Fibroblast of lung (primary cell): Measurements from ENCODE around the gene FBXO31. TPM values are rescaled to one million over a fixed set of nuclear protein-coding genes. Genes with fewer than 3 reads are reported as not detected.

ENCODE experiments used
- DNase-seq, 2 donors: peaks; one replicate each; pipeline versions ENCODE4 v3.0.0 to v3.0.0-alpha.2; 2010; ENCODE audit warnings: low read depth in 2 of 2
- H2AFZ ChIP-seq: 2 replicates; pipeline ENCODE4 v1.5.1; 2012; ENCODE audit warnings: low read length, control low read depth, inconsistent platforms
- H3K27ac ChIP-seq: 2 replicates; pipeline ENCODE4 v1.5.1; 2011; ENCODE audit warnings: low read length, control low read depth; ENCODE audit not compliant: insufficient read depth
- H3K27me3 ChIP-seq: 2 replicates; pipeline ENCODE4 v1.5.1; 2011; ENCODE audit warnings: mild to moderate bottlenecking, low read length; ENCODE audit not compliant: control insufficient read depth, insufficient read depth
- H3K36me3 ChIP-seq: 2 replicates; pipeline ENCODE4 v1.5.1; 2011; ENCODE audit warnings: low read length; ENCODE audit not compliant: control insufficient read depth, insufficient read depth
- H3K4me1 ChIP-seq: 2 replicates; pipeline ENCODE4 v1.5.1; 2011; ENCODE audit warnings: low read length; ENCODE audit not compliant: control insufficient read depth, insufficient read depth; ENCODE audit errors: extremely low read depth
- H3K4me2 ChIP-seq: 2 replicates; pipeline ENCODE4 v1.5.1; 2011; ENCODE audit warnings: low read length, control low read depth; ENCODE audit not compliant: insufficient read depth; ENCODE audit errors: extremely low read depth
- H3K4me3 ChIP-seq, 4 experiments: fragments of 200-600 bp in 1 of 4; sonication (generic) in 1 of 4; replicated peaks in 1 of 4; 2 replicates each; pipeline ENCODE4 v1.5.1; 2011 to 2016; ENCODE audit warnings: low read length in 4 of 4, low read depth in 3 of 4, mild to moderate bottlenecking in 3 of 4, control low read depth in 2 of 4, inconsistent platforms in 1 of 4, mixed read lengths in 1 of 4; ENCODE audit not compliant: insufficient read depth in 1 of 4; ENCODE audit errors: control extremely low read depth in 1 of 4
- H3K79me2 ChIP-seq: 2 replicates; pipeline ENCODE4 v1.5.1; 2012; ENCODE audit warnings: mild to moderate bottlenecking, low read length, inconsistent platforms; ENCODE audit not compliant: control insufficient read depth, insufficient read depth
- H3K9ac ChIP-seq: 2 replicates; pipeline ENCODE4 v1.5.1; 2011; ENCODE audit warnings: mild to moderate bottlenecking, low read length, control low read depth; ENCODE audit not compliant: insufficient read depth
- H3K9me3 ChIP-seq: 2 replicates; pipeline ENCODE4 v1.5.1; 2012; ENCODE audit warnings: low read depth, low read length; ENCODE audit not compliant: control insufficient read depth, insufficient read depth
- H4K20me1 ChIP-seq: 2 replicates; pipeline ENCODE4 v1.5.1; 2011; ENCODE audit warnings: low read length; ENCODE audit not compliant: control insufficient read depth, insufficient read depth; ENCODE audit errors: extremely low read depth
- CTCF ChIP-seq, 2 donors: IDR thresholded peaks in 1 of 2; conservative IDR thresholded peaks in 1 of 2; 1 replicate in 1 of 2; 2 replicates in 1 of 2; pipeline ENCODE4 v1.5.1; 2011 to 2012; ENCODE audit warnings: low read length in 2 of 2, control low read depth in 1 of 2, inconsistent platforms in 1 of 2, low read depth in 1 of 2, mild to moderate bottlenecking in 1 of 2
- EZH2 ChIP-seq: IDR thresholded peaks from 2 replicates; pipeline ENCODE4 v1.5.1; 2012; ENCODE audit warnings: low read length, control low read depth, mild to moderate bottlenecking; ENCODE audit errors: missing control alignments
- polyA plus RNA-seq, 2 donors: library from polyadenylated mRNA; depleted of rRNA in 1 of 2; stranded (reverse) in 1 of 2; unstranded in 1 of 2; fragments of >200 nt; gene quantifications; 2 replicates each; pipeline ENCODE4 v1.2.1, GENCODE V29; 2011 to 2012; ENCODE audit warnings: missing spikeins in 1 of 2
- total RNA-seq: library from RNA; depleted of rRNA; stranded (reverse); fragments of >200 nt; gene quantifications from 2 replicates; pipeline ENCODE4 v1.2.1, GENCODE V29; 2014

Gene FBXO31
- total and polyA plus RNA-seq, 2 donors (not counting 1 experiment from before 2014, with no cell fraction given) = 17.6 to 40.3 TPM

- no peaks in the 10 kb centered on the region for H3K9me3 ChIP-seq
- peaks cover 16% of the 10 kb centered on the region for H3K79me2 ChIP-seq
- H3K4me3 ChIP-seq = no peak overlapping the region
- no peaks in the 10 kb centered on the region for H4K20me1 ChIP-seq
- TF ChIP-seq EZH2 = no peak
- no peak for TF ChIP-seq CTCF (conservative IDR thresholded peaks at IDR 0.05 in 1 of 2, IDR thresholded peaks at IDR 0.05 in 1 of 2; ENCODE audit: low read depth in 1 of 2, low read length in 2 of 2)
- H3K36me3 ChIP-seq = no peaks in the 10 kb centered on the region
- no peak overlapping the region for H3K9ac ChIP-seq
- H2AFZ ChIP-seq = no peak overlapping the region
- no peak for DNase-seq
- H3K4me1 ChIP-seq = peaks cover 5% of the 10 kb centered on the region
- no peak overlapping the region for H3K4me2 ChIP-seq
- H3K27me3 ChIP-seq = no peaks in the 10 kb centered on the region
- no peak overlapping the region for H3K27ac ChIP-seq
These were observed 62.9 kb downstream of the FBXO31 start for GRCh38 chr16:87320510-87321227.

- H3K9me3 ChIP-seq = no peaks in the 10 kb centered on the region
- H2AFZ ChIP-seq = no peak overlapping the region
These were observed 63.5 kb downstream of the FBXO31 start for GRCh38 chr16:87319997-87320491.

GRCh38 chr16:87319011-87319410 is 64.6 kb downstream of the FBXO31 start:
- Histone ChIP-seq H3K4me1 (peaks cover 5% of the 10 kb centered on the region), H3K27me3 (no peaks in the 10 kb centered on the region), H3K4me3 (no peak overlapping the region), H2AFZ (no peak overlapping the region), H3K4me2 (no peak overlapping the region), H3K9me3 (no peaks in the 10 kb centered on the region), H4K20me1 (no peaks in the 10 kb centered on the region), H3K79me2 (peaks cover 16% of the 10 kb centered on the region), H3K36me3 (no peaks in the 10 kb centered on the region), H3K27ac (no peak overlapping the region), H3K9ac (no peak overlapping the region)
- DNase-seq = peak in 1 of 2 donors; percentile 1
- no peak for TF ChIP-seq CTCF (conservative IDR thresholded peaks at IDR 0.05 in 1 of 2, IDR thresholded peaks at IDR 0.05 in 1 of 2; ENCODE audit: low read depth in 1 of 2, low read length in 2 of 2)
- TF ChIP-seq EZH2 = no peak

More at GRCh38 chr16:87319997-87320491, 63.5 kb downstream of the FBXO31 start:
- H3K36me3 ChIP-seq = no peaks in the 10 kb centered on the region
- DNase-seq = no peak
- H3K79me2 ChIP-seq = peaks cover 16% of the 10 kb centered on the region
- TF ChIP-seq CTCF (conservative IDR thresholded peaks at IDR 0.05 in 1 of 2, IDR thresholded peaks at IDR 0.05 in 1 of 2; ENCODE audit: low read depth in 1 of 2, low read length in 2 of 2) = no peak
- no peak for TF ChIP-seq EZH2
- peaks cover 5% of the 10 kb centered on the region for H3K4me1 ChIP-seq
- no peak overlapping the region for H3K9ac ChIP-seq
- no peak overlapping the region for H3K4me3 ChIP-seq
- H3K4me2 ChIP-seq = no peak overlapping the region
- H3K27ac ChIP-seq = no peak overlapping the region
- no peaks in the 10 kb centered on the region for H4K20me1 ChIP-seq
- H3K27me3 ChIP-seq = no peaks in the 10 kb centered on the region
